Measurements from ENCODE around the gene CARMIL1. TPM values are rescaled to one million over a fixed set of nuclear protein-coding genes. Genes with fewer than 3 reads are reported as not detected.

The CARMIL1 gene
- total RNA-seq, 1 donor from 2014 or later = 15.7 TPM

- Mint-ChIP-seq H3K27me3 (ENCODE audit: low read depth) (no peaks in the 10 kb centered on the region), H3K9me3 (no peaks in the 10 kb centered on the region), H3K36me3 (no peaks in the 10 kb centered on the region), H3K4me1 (peaks cover 35% of the 10 kb centered on the region), H3K27ac (no peak overlapping the region), H3K4me3 (no peak overlapping the region)
- TF ChIP-seq CTCF (IDR thresholded peaks at IDR 0.05; ENCODE audit: unreplicated experiment) = no peak
- no peak for DNase-seq (ENCODE audit: low spot score in 2 of 2, unreplicated experiment in 2 of 2)
These were observed 54.3 kb downstream of the CARMIL1 start for GRCh38 chr6:25333471-25333870.

GRCh38 chr6:25334793-25335192, 55.6 kb downstream of the CARMIL1 start:
- H3K27ac Mint-ChIP-seq = no peak overlapping the region
- H3K4me3 Mint-ChIP-seq = no peak overlapping the region
- no peaks in the 10 kb centered on the region for H3K9me3 Mint-ChIP-seq
- no peaks in the 10 kb centered on the region for H3K27me3 Mint-ChIP-seq (ENCODE audit: low read depth)
- H3K36me3 Mint-ChIP-seq = no peaks in the 10 kb centered on the region
- DNase-seq (ENCODE audit: low spot score in 2 of 2, unreplicated experiment in 2 of 2) = no peak
- H3K4me1 Mint-ChIP-seq = peaks cover 33% of the 10 kb centered on the region
- no peak for TF ChIP-seq CTCF (IDR thresholded peaks at IDR 0.05; ENCODE audit: unreplicated experiment)

- Mint-ChIP-seq H3K36me3 (no peaks in the 10 kb centered on the region), H3K9me3 (no peaks in the 10 kb centered on the region), H3K4me3 (no peak overlapping the region), H3K27ac (no peak overlapping the region), H3K4me1 (peaks cover 37% of the 10 kb centered on the region), H3K27me3 (ENCODE audit: low read depth) (no peaks in the 10 kb centered on the region)
- TF ChIP-seq CTCF (IDR thresholded peaks at IDR 0.05; ENCODE audit: unreplicated experiment) = no peak
- DNase-seq (ENCODE audit: low spot score in 2 of 2, unreplicated experiment in 2 of 2) = no peak
These were observed 57.8 kb downstream of the CARMIL1 start for GRCh38 chr6:25336996-25337395.

GRCh38 chr6:25337431-25337830, 58.3 kb downstream of the CARMIL1 start:
- DNase-seq (ENCODE audit: low spot score in 2 of 2, unreplicated experiment in 2 of 2) = no peak
- Mint-ChIP-seq H3K4me3 (no peak overlapping the region), H3K36me3 (no peaks in the 10 kb centered on the region), H3K9me3 (no peaks in the 10 kb centered on the region), H3K4me1 (peaks cover 37% of the 10 kb centered on the region), H3K27ac (no peak overlapping the region), H3K27me3 (ENCODE audit: low read depth) (no peaks in the 10 kb centered on the region)
- TF ChIP-seq CTCF (IDR thresholded peaks at IDR 0.05; ENCODE audit: unreplicated experiment) = no peak

GRCh38 chr6:25340431-25341202, 61.4 kb downstream of the CARMIL1 start:
- peaks cover 20% of the 10 kb centered on the region for H3K4me1 Mint-ChIP-seq
- H3K9me3 Mint-ChIP-seq = no peaks in the 10 kb centered on the region
- no peak for DNase-seq (ENCODE audit: low spot score in 2 of 2, unreplicated experiment in 2 of 2)
- no peak for TF ChIP-seq CTCF (IDR thresholded peaks at IDR 0.05; ENCODE audit: unreplicated experiment)
- H3K4me3 Mint-ChIP-seq = no peak overlapping the region
- no peaks in the 10 kb centered on the region for H3K27me3 Mint-ChIP-seq (ENCODE audit: low read depth)
- no peak overlapping the region for H3K27ac Mint-ChIP-seq
- H3K36me3 Mint-ChIP-seq = no peaks in the 10 kb centered on the region

Data from mesothelial cell of epicardium (in vitro differentiated cells).